Fibroblast of lung (primary cell): ENCODE data around the gene MYL12A.
"Not testable (repeated sequence)": the region's sequence is repeated elsewhere in the genome, so short reads cannot be mapped to it uniquely, and the experiment has no call there.

Source experiments
- CTCF ChIP-seq, 2 donors: IDR thresholded peaks in 1 of 2; conservative IDR thresholded peaks in 1 of 2; 1 replicate in 1 of 2; 2 replicates in 1 of 2; pipeline ENCODE4 v1.5.1; 2011 to 2012; ENCODE audit warnings: low read length in 2 of 2, control low read depth in 1 of 2, inconsistent platforms in 1 of 2, low read depth in 1 of 2, mild to moderate bottlenecking in 1 of 2
- EZH2 ChIP-seq: IDR thresholded peaks from 2 replicates; pipeline ENCODE4 v1.5.1; 2012; ENCODE audit warnings: low read length, control low read depth, mild to moderate bottlenecking; ENCODE audit errors: missing control alignments

- not testable (repeated sequence) for TF ChIP-seq CTCF (conservative IDR thresholded peaks at IDR 0.05 in 1 of 2, IDR thresholded peaks at IDR 0.05 in 1 of 2; ENCODE audit: low read depth in 1 of 2, low read length in 2 of 2); EZH2
These were observed 30.1 kb downstream of the MYL12A start for GRCh38 chr18:3277643-3278213.
